MM.1S (cell line): ENCODE results near the gene ODR4.

ENCODE experiments used
- EZH2 ChIP-seq: fragments of 300-600 bp; sonication (generic); optimal IDR thresholded peaks from 2 replicates; pipeline ENCODE3; 2017; ENCODE audit warnings: low read depth, mild to moderate bottlenecking, antibody characterized with exemption, low read length, mixed read lengths
- EZH2phosphoT487 ChIP-seq: fragments of 300-600 bp; sonication (generic); IDR thresholded peaks from 2 replicates; pipeline ENCODE4 v1.6.1; 2018; ENCODE audit warnings: antibody characterized with exemption, low read length

GRCh38 chr1:186465946-186466345 lies 90.3 kb downstream of the ODR4 start:
- no peak for TF ChIP-seq EZH2
- no peak for TF ChIP-seq EZH2phosphoT487
